GM12892 (cell line): ENCODE measurements around the gene NKAPD1.

ENCODE experiments used
- POLR2A ChIP-seq: IDR thresholded peaks from 2 replicates; pipeline ENCODE4 v1.6.1; 2011; ENCODE audit warnings: low read depth, low read length, control low read depth
- POLR2AphosphoS5 ChIP-seq: IDR thresholded peaks from 2 replicates; pipeline ENCODE4 v1.6.1; 2011; ENCODE audit warnings: low read depth, low read length, control low read depth

- TF ChIP-seq POLR2A (no peak), POLR2AphosphoS5 (no peak)
Measured at GRCh38 chr11:112097734-112098528, 23.8 kb downstream of the NKAPD1 start.
